Gastrocnemius medialis (tissue), 4 donors: ENCODE results near the gene C8A. TPM values are rescaled to one million over a fixed set of nuclear protein-coding genes. Genes with fewer than 3 reads are reported as not detected.

Experiments
- ATAC-seq, 2 donors: fragments of 150-250 bp; one replicate each; pipeline ENCODE4 v1.9.1; 2016
- DNase-seq, 2 donors: peaks; one replicate each; pipeline ENCODE4 v3.0.0-alpha.2; 2019
- H3K27ac ChIP-seq, 4 donors: fragments of 200-600 bp; sonication (generic); 1 replicate in 1 of 4; 2 replicates in 3 of 4; pipeline ENCODE4 v1.5.1; 2016 to 2018; ENCODE audit warnings: mild to moderate bottlenecking in 2 of 4, moderate library complexity in 1 of 4
- H3K27me3 ChIP-seq, 3 donors: fragments of 200-600 bp; sonication (generic) in 2 of 3; 1 replicate in 1 of 3; 2 replicates in 2 of 3; pipeline versions ENCODE4 v1.5.1 to v1.6.0; 2016 to 2019; ENCODE audit warnings: mild to moderate bottlenecking in 1 of 3, moderate library complexity in 1 of 3
- H3K36me3 ChIP-seq, 2 donors: fragments of 200-600 bp; sonication (generic) in 1 of 2; one replicate each; pipeline ENCODE4 v1.5.1; 2017 to 2018
- H3K4me1 ChIP-seq, 2 donors: fragments of 200-600 bp; sonication (generic) in 1 of 2; one replicate each; pipeline ENCODE4 v1.5.1; 2016 to 2017; ENCODE audit warnings: mild to moderate bottlenecking in 2 of 2
- H3K4me3 ChIP-seq, 4 donors: fragments of 200-600 bp; sonication (generic) in 3 of 4; 1 replicate in 1 of 4; 2 replicates in 3 of 4; pipeline ENCODE4 v1.5.1; 2016 to 2019; ENCODE audit warnings: mild to moderate bottlenecking in 2 of 4
- H3K9me3 ChIP-seq, 3 donors: fragments of 200-600 bp; sonication (generic) in 2 of 3; 1 replicate in 1 of 3; 2 replicates in 2 of 3; pipeline ENCODE4 v1.5.1; 2016 to 2019
- POLR2A ChIP-seq, 2 donors: fragments of 450-650 bp; IDR thresholded peaks; one replicate each; pipeline ENCODE4 v1.6.1; 2017; ENCODE audit warnings: antibody characterized with exemption in 2 of 2, mild to moderate bottlenecking in 2 of 2, moderate library complexity in 2 of 2
- in situ Hi-C, 4 donors: fragments of 200-750 bp; cut with MboI; loops; one replicate each; pipeline versions ENCODE4 v1.15.0 to v1.8.0; 2017; ENCODE audit warnings: low sequenced_read_pairs in 4 of 4
- intact Hi-C: fragments of 100-400 bp; cut with DNase I; formaldehyde crosslinking; loops from one replicate; pipeline ENCODE4 v1.15.1; 2023; ENCODE audit warnings: low total_unique reads
- total RNA-seq, 4 donors: library from RNA; depleted of rRNA; stranded (reverse); fragments of >200 nt; gene quantifications; one replicate each; pipeline versions ENCODE4 v1.1.0 to v1.2.3, GENCODE V29; 2016
- TF ChIP-seq, protein P1 (sequence below), 5 experiments: fragments of 450-650 bp in 3 of 5; fragments of 200-600 bp in 2 of 5; sonication (generic) in 2 of 5; IDR thresholded peaks in 4 of 5; conservative IDR thresholded peaks in 1 of 5; 1 replicate in 4 of 5; 2 replicates in 1 of 5; pipeline ENCODE4 v1.5.1; 2016 to 2019; ENCODE audit warnings: antibody characterized with exemption in 5 of 5, mild to moderate bottlenecking in 3 of 5, moderate library complexity in 3 of 5

Gene C8A
- total RNA-seq, 4 donors from 2014 or later: 0.20 to 0.40 TPM; not detected in 2

DNA sequence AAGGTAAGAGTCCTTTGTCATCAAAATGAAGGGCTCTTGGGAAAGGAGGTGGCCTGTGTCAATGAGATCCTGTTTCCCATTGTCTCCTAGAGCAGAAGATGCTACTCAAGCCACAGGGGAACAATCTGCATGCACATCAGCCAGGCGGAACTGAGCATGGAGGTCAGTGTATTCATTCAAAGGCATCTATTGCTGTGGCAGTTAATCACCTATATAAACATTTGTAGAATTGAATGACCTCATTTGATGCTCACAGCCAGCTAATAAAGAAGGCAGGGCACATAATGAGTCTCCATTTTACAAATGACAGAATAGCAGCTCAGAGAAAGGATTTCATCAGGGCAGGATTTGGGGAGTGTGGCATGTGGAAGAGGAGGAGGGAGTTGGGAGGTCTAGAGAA is 29.7 kb upstream of the C8A start:
- Histone ChIP-seq H3K4me1 (peaks cover 3 to 5% of the 10 kb centered on the region in 2 donors), H3K36me3 (no peaks in the 10 kb centered on the region), H3K27ac (no peak overlapping the region), H3K9me3 (no peaks in the 10 kb centered on the region), H3K4me3 (no peak overlapping the region), H3K27me3 (no peaks in the 10 kb centered on the region)
- no peak for TF ChIP-seq POLR2A (IDR thresholded peaks at IDR 0.05)
- TF ChIP-seq, protein P1, sequence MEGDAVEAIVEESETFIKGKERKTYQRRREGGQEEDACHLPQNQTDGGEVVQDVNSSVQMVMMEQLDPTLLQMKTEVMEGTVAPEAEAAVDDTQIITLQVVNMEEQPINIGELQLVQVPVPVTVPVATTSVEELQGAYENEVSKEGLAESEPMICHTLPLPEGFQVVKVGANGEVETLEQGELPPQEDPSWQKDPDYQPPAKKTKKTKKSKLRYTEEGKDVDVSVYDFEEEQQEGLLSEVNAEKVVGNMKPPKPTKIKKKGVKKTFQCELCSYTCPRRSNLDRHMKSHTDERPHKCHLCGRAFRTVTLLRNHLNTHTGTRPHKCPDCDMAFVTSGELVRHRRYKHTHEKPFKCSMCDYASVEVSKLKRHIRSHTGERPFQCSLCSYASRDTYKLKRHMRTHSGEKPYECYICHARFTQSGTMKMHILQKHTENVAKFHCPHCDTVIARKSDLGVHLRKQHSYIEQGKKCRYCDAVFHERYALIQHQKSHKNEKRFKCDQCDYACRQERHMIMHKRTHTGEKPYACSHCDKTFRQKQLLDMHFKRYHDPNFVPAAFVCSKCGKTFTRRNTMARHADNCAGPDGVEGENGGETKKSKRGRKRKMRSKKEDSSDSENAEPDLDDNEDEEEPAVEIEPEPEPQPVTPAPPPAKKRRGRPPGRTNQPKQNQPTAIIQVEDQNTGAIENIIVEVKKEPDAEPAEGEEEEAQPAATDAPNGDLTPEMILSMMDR (IDR thresholded peaks at IDR 0.05 in 4 of 5, conservative IDR thresholded peaks at IDR 0.05 in 1 of 5): no peak
- ATAC-seq: no peak
- intact Hi-C loops: loop anchor here (5.0 kb wide), 1 partner anchor 113 kb away; no protein-coding TSS in a partner anchor
- in situ Hi-C loops: loop anchor here (5.0 to 25.0 kb wide), 5 partner anchors 70 to 1337 kb away; no protein-coding TSS in a partner anchor
- no peak for DNase-seq

DNA sequence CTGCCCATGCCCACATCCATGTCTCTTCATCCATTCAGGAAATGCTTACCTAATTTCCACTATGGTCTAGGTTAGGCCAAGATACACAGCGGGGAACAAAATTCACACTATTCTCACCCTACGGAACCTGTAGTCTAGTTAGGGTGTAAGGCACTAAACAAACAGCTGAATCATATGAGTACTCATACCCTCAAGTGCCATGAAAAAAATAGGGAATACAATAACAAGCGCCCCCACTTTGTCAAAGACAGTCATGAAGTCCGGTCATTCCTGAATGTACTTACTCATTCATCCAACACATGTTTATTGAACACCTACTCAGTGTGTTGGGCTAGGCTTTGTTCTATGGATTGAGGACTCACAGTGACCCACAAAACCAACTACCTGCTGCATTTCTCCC is 29.2 kb upstream of the C8A start:
- Histone ChIP-seq H3K27me3 (no peaks in the 10 kb centered on the region), H3K4me1 (peaks cover 3 to 4% of the 10 kb centered on the region in 2 donors), H3K9me3 (no peaks in the 10 kb centered on the region), H3K4me3 (no peak overlapping the region), H3K36me3 (no peaks in the 10 kb centered on the region), H3K27ac (no peak overlapping the region)
- DNase-seq: no peak
- no peak for ATAC-seq
- in situ Hi-C loops: loop anchor here (5.0 to 25.0 kb wide), 5 partner anchors 71 to 1337 kb away; no protein-coding TSS in a partner anchor
- intact Hi-C loops: no loop called here
- TF ChIP-seq, protein P1 (IDR thresholded peaks at IDR 0.05 in 4 of 5, conservative IDR thresholded peaks at IDR 0.05 in 1 of 5): no peak
- no peak for TF ChIP-seq POLR2A (IDR thresholded peaks at IDR 0.05)

DNA sequence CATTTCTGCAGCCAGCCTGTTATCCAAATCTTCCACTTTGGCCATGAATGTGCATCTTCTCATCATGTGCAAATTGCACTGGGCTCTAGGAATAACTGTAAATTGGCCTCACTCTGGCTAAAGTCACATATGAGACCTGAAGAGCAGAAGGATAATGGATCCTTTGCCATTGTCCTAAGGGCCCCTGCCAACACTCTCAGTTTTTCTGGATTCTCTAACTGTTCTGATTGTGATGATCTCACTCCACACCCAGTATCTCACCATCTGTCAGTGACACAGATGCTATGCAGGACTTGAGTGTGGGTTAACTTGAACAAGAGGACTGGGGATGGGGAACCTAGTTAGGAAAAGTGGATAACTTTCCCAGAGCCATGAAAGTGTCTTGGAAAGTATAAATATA is 26.9 kb upstream of the C8A start:
- Histone ChIP-seq H3K4me1 (no peaks in the 10 kb centered on the region), H3K9me3 (no peaks in the 10 kb centered on the region), H3K27ac (no peak overlapping the region), H3K4me3 (no peak overlapping the region), H3K36me3 (no peaks in the 10 kb centered on the region), H3K27me3 (no peaks in the 10 kb centered on the region)
- intact Hi-C loops: no loop called here
- DNase-seq (no peak), ATAC-seq (no peak)
- in situ Hi-C loops: loop anchor here (5.0 to 25.0 kb wide), 5 partner anchors 73 to 1335 kb away; no protein-coding TSS in a partner anchor
- TF ChIP-seq, protein P1 (IDR thresholded peaks at IDR 0.05 in 4 of 5, conservative IDR thresholded peaks at IDR 0.05 in 1 of 5): no peak
- TF ChIP-seq POLR2A (IDR thresholded peaks at IDR 0.05): no peak

DNA sequence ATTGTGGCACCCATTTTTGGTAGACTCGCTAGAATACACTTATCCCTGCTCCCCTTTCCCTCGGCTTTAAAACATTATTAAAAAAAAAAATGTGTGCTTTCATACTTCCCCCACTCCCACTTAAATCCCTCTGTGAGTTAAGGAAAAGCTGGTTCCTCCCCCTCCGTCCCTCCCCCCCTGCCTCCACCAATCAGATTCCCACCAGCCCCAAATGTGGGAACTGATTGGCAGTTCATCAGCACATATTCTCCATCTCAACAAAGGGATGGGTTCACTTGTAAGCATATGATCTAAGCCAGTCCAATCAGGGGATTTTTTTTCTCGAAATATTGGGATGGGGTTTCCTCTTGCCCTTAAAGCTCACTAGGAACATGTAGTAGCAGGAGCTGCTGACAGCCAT is 24.5 kb upstream of the C8A start:
- intact Hi-C loops: loop anchor here (5.0 kb wide), 1 partner anchor 1332 kb away; no protein-coding TSS in a partner anchor
- Histone ChIP-seq H3K9me3 (no peaks in the 10 kb centered on the region), H3K27me3 (no peaks in the 10 kb centered on the region), H3K27ac (no peak overlapping the region), H3K4me1 (no peaks in the 10 kb centered on the region), H3K36me3 (no peaks in the 10 kb centered on the region), H3K4me3 (no peak overlapping the region)
- ATAC-seq: no peak
- in situ Hi-C loops: loop anchor here (5.0 to 25.0 kb wide), 4 partner anchors 232 to 1332 kb away; no protein-coding TSS in a partner anchor
- DNase-seq: no peak
- TF ChIP-seq, protein P1 (IDR thresholded peaks at IDR 0.05 in 4 of 5, conservative IDR thresholded peaks at IDR 0.05 in 1 of 5): no peak
- TF ChIP-seq POLR2A (IDR thresholded peaks at IDR 0.05): no peak
